ENCODE data around the gene SAFB. TPM values are rescaled to one million over a fixed set of nuclear protein-coding genes. Genes with fewer than 3 reads are reported as not detected.
A peak's percentile ranks its signal among the peaks of the same experiment; 100 is the strongest.

Gene SAFB
- total RNA-seq, 1 experiment from 2014 or later, result 171 TPM

DNA sequence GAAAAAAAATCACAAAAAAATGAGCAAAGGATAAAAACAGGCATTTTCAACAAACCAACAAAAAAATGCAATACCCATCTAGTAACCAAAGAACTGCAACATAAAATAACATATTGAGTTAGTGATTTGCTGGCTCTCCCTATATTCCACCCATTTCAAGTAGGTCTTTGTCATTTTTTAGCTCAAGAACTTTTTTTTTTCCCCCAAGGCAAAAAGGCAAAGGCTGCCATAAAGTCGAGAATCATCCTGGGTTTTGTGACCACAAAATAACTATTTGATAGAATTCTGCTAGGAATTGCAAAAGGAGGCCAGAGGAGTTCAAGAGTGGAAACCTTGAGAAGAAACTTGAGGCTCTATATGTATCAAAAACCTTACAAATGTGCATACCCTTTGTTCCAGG is 5.8 kb upstream of the SAFB start:
- CTCF ChIA-PET, result no interaction called here

DNA sequence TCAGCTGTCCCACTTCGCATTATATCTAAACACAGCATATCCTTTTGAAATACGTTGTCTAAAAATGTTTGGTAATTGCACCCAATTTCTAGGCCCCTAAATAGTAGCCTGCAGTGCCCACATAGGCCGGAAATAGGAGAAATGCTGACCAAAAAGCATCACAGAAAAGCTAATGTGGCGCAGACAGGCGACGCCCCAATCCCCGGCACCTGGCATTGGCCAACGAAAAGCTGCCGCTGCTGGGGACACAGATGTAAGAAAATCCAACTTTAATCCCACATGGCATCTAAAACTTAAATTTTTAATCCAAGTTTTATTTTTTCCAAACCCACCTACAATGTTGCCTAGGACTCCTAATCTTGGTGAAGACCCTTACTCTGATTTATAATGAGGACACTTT is 4.3 kb upstream of the SAFB start:
- no TSS peak for BruUV-seq (replicated peaks)
- DNase-seq (ENCODE audit: low spot score), result no peak
- CTCF ChIA-PET, result no interaction called here

More for the DNA sequence above, 5.8 kb upstream of the SAFB start:
- intact Hi-C loops (cut with micrococcal nuclease; ENCODE audit: unreplicated experiment), result no loop called here
- BruUV-seq (replicated peaks), result no TSS peak
- POLR2A ChIA-PET (ENCODE audit: low non-redundant PET), result interaction anchor here (0.6 kb wide), 1 partner anchor 212 kb away, joined by 3 read pairs; no protein-coding TSS in a partner anchor
- Histone ChIP-seq H3K36me3 (ENCODE audit: insufficient read depth, low read length, poor library complexity, severe bottlenecking) (peaks cover 88% of the 10 kb centered on the region), H3K4me3 (ENCODE audit: low read depth, low read length, poor library complexity, severe bottlenecking) (no peak overlapping the region), H3K4me1 (ENCODE audit: insufficient read depth, low read length, poor library complexity, severe bottlenecking) (peaks cover 14% of the 10 kb centered on the region), H3K27ac (ENCODE audit: low read depth, low read length, poor library complexity, severe bottlenecking) (no peak overlapping the region), H3K9me3 (ENCODE audit: low read depth, low read length, poor library complexity, severe bottlenecking) (no peaks in the 10 kb centered on the region), H3K27me3 (replicated peaks; ENCODE audit: insufficient read depth, low read depth, low read length, poor library complexity) (no peaks in the 10 kb centered on the region)
- TF ChIP-seq, protein P1, sequence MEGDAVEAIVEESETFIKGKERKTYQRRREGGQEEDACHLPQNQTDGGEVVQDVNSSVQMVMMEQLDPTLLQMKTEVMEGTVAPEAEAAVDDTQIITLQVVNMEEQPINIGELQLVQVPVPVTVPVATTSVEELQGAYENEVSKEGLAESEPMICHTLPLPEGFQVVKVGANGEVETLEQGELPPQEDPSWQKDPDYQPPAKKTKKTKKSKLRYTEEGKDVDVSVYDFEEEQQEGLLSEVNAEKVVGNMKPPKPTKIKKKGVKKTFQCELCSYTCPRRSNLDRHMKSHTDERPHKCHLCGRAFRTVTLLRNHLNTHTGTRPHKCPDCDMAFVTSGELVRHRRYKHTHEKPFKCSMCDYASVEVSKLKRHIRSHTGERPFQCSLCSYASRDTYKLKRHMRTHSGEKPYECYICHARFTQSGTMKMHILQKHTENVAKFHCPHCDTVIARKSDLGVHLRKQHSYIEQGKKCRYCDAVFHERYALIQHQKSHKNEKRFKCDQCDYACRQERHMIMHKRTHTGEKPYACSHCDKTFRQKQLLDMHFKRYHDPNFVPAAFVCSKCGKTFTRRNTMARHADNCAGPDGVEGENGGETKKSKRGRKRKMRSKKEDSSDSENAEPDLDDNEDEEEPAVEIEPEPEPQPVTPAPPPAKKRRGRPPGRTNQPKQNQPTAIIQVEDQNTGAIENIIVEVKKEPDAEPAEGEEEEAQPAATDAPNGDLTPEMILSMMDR (conservative IDR thresholded peaks at IDR 0.05; ENCODE audit: low read depth, low read length), result no peak
- TF ChIP-seq EZH2 (IDR thresholded peaks at IDR 0.05; ENCODE audit: borderline replicate concordance, low read depth, low read length, poor library complexity, severe bottlenecking), result no peak
- DNase-seq (ENCODE audit: low spot score), result no peak

DNA sequence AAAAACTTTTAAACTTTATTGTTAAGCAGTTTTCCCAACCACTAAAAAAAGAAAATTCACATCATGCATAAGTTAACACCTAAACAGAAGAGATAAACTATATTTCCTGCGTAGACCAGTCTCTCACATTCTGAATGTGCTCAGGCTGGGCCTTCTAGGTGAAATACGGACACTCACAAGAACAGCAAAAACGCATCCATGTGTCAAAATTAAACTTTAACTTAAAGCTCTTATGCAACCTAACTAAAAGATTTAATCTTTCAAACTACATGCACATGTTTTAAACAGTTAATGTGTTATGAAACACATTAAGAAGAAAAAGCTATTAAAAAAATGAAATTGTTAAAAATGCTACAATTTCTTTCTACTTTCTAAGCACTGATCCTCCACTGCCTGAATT is 2.9 kb upstream of the SAFB start:
- POLR2A ChIA-PET (ENCODE audit: low non-redundant PET), result no interaction called here
- Histone ChIP-seq H3K27me3 (replicated peaks; ENCODE audit: insufficient read depth, low read depth, low read length, poor library complexity) (no peaks in the 10 kb centered on the region), H3K4me1 (ENCODE audit: insufficient read depth, low read length, poor library complexity, severe bottlenecking) (peaks cover 19% of the 10 kb centered on the region), H3K36me3 (ENCODE audit: insufficient read depth, low read length, poor library complexity, severe bottlenecking) (peaks cover 63% of the 10 kb centered on the region), H3K4me3 (ENCODE audit: low read depth, low read length, poor library complexity, severe bottlenecking) (peak overlapping the region; percentile 100), H3K9me3 (ENCODE audit: low read depth, low read length, poor library complexity, severe bottlenecking) (no peaks in the 10 kb centered on the region), H3K27ac (ENCODE audit: low read depth, low read length, poor library complexity, severe bottlenecking) (peak overlapping the region; percentile 27)
- BruUV-seq (replicated peaks), result no TSS peak
- CTCF ChIA-PET, result no interaction called here
- no peak for DNase-seq (ENCODE audit: low spot score)
- intact Hi-C loops (cut with micrococcal nuclease; ENCODE audit: unreplicated experiment), result no loop called here
- TF ChIP-seq EZH2 (IDR thresholded peaks at IDR 0.05; ENCODE audit: borderline replicate concordance, low read depth, low read length, poor library complexity, severe bottlenecking), result no peak
- TF ChIP-seq, protein P1 (conservative IDR thresholded peaks at IDR 0.05; ENCODE audit: low read depth, low read length), result no peak

More for the DNA sequence above, 4.3 kb upstream of the SAFB start:
- no peak overlapping the region for H3K27ac ChIP-seq (ENCODE audit: low read depth, low read length, poor library complexity, severe bottlenecking)
- H3K36me3 ChIP-seq (ENCODE audit: insufficient read depth, low read length, poor library complexity, severe bottlenecking), result peaks cover 73% of the 10 kb centered on the region
- intact Hi-C loops (cut with micrococcal nuclease; ENCODE audit: unreplicated experiment), result no loop called here
- TF ChIP-seq EZH2 (IDR thresholded peaks at IDR 0.05; ENCODE audit: borderline replicate concordance, low read depth, low read length, poor library complexity, severe bottlenecking), result no peak
- TF ChIP-seq, protein P1 (conservative IDR thresholded peaks at IDR 0.05; ENCODE audit: low read depth, low read length), result no peak
- no peaks in the 10 kb centered on the region for H3K9me3 ChIP-seq (ENCODE audit: low read depth, low read length, poor library complexity, severe bottlenecking)
- peaks cover 14% of the 10 kb centered on the region for H3K4me1 ChIP-seq (ENCODE audit: insufficient read depth, low read length, poor library complexity, severe bottlenecking)
- H3K4me3 ChIP-seq (ENCODE audit: low read depth, low read length, poor library complexity, severe bottlenecking), result no peak overlapping the region
- H3K27me3 ChIP-seq (replicated peaks; ENCODE audit: insufficient read depth, low read depth, low read length, poor library complexity), result no peaks in the 10 kb centered on the region
- POLR2A ChIA-PET (ENCODE audit: low non-redundant PET), result no interaction called here

Measured in A673 (cell line).